ENCODE data around the gene NEDD4L. TPM values are rescaled to one million over a fixed set of nuclear protein-coding genes. Genes with fewer than 3 reads are reported as not detected.

NEDD4L gene
- total and polyA plus RNA-seq, 10 of the 15 experiments (the other 5 are each of a cell fraction or from before 2014, with no cell fraction given): 7.4 to 24.0 (median 17.7) TPM

DNA sequence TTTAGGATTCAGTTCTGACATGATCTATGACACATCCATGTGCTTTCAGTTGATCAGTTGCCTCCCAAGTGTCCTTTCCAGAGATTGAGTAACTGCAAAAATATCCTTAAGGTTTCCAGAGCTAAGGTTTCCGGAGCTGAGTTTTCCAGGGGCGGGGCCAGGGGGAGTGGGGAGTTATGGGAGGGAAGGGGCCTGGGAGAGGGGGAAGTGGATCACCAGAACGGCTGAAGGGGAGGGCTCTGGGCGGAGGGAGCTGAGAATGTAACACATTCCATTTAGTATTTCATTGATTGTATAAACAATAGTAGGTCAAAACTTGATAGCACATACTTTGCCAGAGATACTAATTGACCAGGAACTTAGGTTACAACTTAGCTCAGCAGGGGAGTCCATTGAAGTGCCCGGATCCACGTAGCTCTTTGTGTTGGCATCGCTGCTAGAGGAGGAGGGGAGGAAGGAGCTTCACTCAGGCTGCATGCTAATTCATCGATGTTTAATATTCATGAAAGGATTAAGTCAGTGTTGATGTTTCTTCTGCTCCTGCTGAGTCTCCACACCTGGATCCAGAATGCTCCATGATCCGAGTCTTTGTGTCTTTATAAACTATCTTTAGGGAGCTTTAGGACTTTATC is 295.1 kb downstream of the NEDD4L start:
- RAD21 ChIA-PET (ENCODE audit: unreplicated experiment): interaction anchor here (1.0 to 1.4 kb wide), 2 partner anchors 9 to 425 kb away, joined by 3 to 4 read pairs; no protein-coding TSS in a partner anchor
- DNase-seq (ENCODE audit: low read depth, low spot score) (no peak), FAIRE-seq (no peak), ATAC-seq (no peak)
- no peak overlapping the region for H3K4me3 ChIP-seq
- POLR2A ChIA-PET: interaction anchor here (0.6 kb wide), 1 partner anchor 1019 kb away, joined by 3 read pairs; no protein-coding TSS in a partner anchor
- WGBS (ENCODE audit: insufficient coverage, insufficient replicate concordance, low lambda C conversion rate, missing lambda C conversion rate): 58% methylated on average over 7 of the region's 9 CpGs
- H3K9me3 ChIP-seq (replicated peaks; ENCODE audit: control insufficient read depth, insufficient read depth, low read length): no peaks in the 10 kb centered on the region
- H3K4me2 ChIP-seq (ENCODE audit: control insufficient read depth, insufficient read depth): no peak overlapping the region
- intact Hi-C loops (cut with micrococcal nuclease; ENCODE audit: unreplicated experiment) (no loop called here), in situ Hi-C loops (cut with MboI) (no loop called here)
- SMC1A ChIA-PET (ENCODE audit: uncharacterized antibody, unreplicated experiment): interaction anchor here (1.0 to 1.9 kb wide), 7 partner anchors 11 to 425 kb away, joined by 3 to 5 read pairs (median 4); no protein-coding TSS in a partner anchor
- BruUV-seq (replicated peaks): TSS peak; percentile 29
- CTCF ChIA-PET: interaction anchor here (0.6 to 1.3 kb wide), 4 partner anchors 40 to 710 kb away, joined by 3 to 5 read pairs (median 4); no protein-coding TSS in a partner anchor
- no peak overlapping the region for H3K9ac ChIP-seq (ENCODE audit: control insufficient read depth, insufficient read depth, low read length)
- H4K20me1 ChIP-seq (ENCODE audit: control insufficient read depth, insufficient read depth): no peaks in the 10 kb centered on the region
- H3K27me3 ChIP-seq (replicated peaks in 1 of 2; ENCODE audit: control insufficient read depth in 2 of 2, insufficient read depth in 2 of 2, low read length in 1 of 2): no peaks in the 10 kb centered on the region
- no peak overlapping the region for H2AFZ ChIP-seq (ENCODE audit: control insufficient read depth, low read depth, low read length)
- TF ChIP-seq RAD51 (IDR thresholded peaks at IDR 0.05): no peak
- no peak for TF ChIP-seq BRCA1 (IDR thresholded peaks at IDR 0.05; ENCODE audit: low read depth, low read length)
- TF ChIP-seq SIX5 (IDR thresholded peaks at IDR 0.05; ENCODE audit: low read depth, low read length, severe bottlenecking): no peak
- TF ChIP-seq SP1 (IDR thresholded peaks at IDR 0.05; ENCODE audit: low read depth, low read length): no peak
- TF ChIP-seq IKZF2 (IDR thresholded peaks at IDR 0.05): no peak
- no peak for TF ChIP-seq ZNF217 (IDR thresholded peaks at IDR 0.05)
- TF ChIP-seq, protein P1, sequence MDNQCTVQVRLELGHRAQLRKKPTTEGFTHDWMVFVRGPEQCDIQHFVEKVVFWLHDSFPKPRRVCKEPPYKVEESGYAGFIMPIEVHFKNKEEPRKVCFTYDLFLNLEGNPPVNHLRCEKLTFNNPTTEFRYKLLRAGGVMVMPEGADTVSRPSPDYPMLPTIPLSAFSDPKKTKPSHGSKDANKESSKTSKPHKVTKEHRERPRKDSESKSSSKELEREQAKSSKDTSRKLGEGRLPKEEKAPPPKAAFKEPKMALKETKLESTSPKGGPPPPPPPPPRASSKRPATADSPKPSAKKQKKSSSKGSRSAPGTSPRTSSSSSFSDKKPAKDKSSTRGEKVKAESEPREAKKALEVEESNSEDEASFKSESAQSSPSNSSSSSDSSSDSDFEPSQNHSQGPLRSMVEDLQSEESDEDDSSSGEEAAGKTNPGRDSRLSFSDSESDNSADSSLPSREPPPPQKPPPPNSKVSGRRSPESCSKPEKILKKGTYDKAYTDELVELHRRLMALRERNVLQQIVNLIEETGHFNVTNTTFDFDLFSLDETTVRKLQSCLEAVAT (IDR thresholded peaks at IDR 0.05): no peak
- no peak for TF ChIP-seq STAT3 (IDR thresholded peaks at IDR 0.05; ENCODE audit: low read depth, low read length)
- no peaks in the 10 kb centered on the region for H3K4me1 ChIP-seq (ENCODE audit: control insufficient read depth, insufficient read depth, low read length)
- H3K36me3 ChIP-seq (ENCODE audit: control insufficient read depth in 2 of 2, insufficient read depth in 2 of 2, low read length in 1 of 2): no peaks in the 10 kb centered on the region; a peak in 2 of 4 replicates
- H3K27ac ChIP-seq (ENCODE audit: control insufficient read depth, insufficient read depth): no peak overlapping the region
- H3K79me2 ChIP-seq (ENCODE audit: control insufficient read depth, insufficient read depth, low read length): no peaks in the 10 kb centered on the region
